HG03159 (cell line): Measurements from ENCODE around the gene TRIM7.
A peak's percentile ranks its signal among the peaks of the same experiment; 100 is the strongest.
"Not testable (repeated sequence)": the region's sequence is repeated elsewhere in the genome, so short reads cannot be mapped to it uniquely, and the experiment has no call there.

Experiments used
- ATAC-seq: cut with Tn5 transposase; IDR thresholded peaks from one replicate; pipeline ENCODE4 v1.9.1; 2021; ENCODE audit warnings: mild to moderate bottlenecking, moderate library complexity; ENCODE audit not compliant: unreplicated experiment

Gene TRIM7

DNA sequence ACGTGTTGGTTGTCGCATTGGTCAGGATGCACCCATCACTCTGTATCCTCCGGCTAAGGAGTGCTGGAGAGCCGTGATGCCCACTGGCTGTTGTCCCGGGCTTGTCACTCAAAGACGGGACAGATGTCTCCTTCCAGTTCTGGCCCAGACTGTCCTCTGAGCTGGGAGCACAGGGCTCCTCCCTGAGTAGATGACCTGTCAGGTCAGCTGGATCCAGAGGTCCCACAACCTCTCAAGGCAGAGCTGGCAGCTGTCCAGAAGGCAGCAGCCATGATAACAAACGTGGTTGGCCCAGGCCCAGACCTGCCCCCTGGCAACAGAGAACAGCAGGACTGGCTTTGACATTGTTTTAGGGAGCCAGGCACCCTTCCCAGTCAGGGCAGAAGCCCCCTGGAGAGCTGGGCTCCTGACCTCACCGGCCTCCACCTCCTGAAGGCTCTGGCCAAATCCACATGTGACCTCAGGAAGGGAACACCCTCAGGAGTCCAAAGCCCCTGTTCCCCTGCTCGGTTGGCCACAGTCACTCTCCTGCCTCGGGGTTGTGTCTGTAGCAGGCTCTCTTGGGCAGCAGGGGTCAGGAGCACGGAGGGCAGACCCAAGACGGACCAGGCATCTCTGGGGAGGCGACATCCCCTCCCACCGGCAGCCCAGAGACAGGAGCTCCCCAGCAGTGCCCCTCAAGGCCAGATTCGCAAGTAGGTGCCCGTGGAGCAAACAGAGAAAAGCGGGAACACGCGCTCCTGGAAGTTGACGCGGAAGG, 10.3 kb downstream of the TRIM7 start:
- ATAC-seq = no peak

- ATAC-seq = no peak
Observed at GRCh38 chr5:181193656-181194055, 11.3 kb downstream of the TRIM7 start.

GRCh38 chr5:181192337-181193046, 12.5 kb downstream of the TRIM7 start:
- ATAC-seq = no peak

GRCh38 chr5:181191526-181192336, 13.3 kb downstream of the TRIM7 start:
- ATAC-seq = peak; percentile 51

GRCh38 chr5:181190711-181191525, 14.1 kb downstream of the TRIM7 start:
- peak; percentile 5 for ATAC-seq

- peak; percentile 2 for ATAC-seq
Observed at GRCh38 chr5:181189962-181190710, 14.9 kb downstream of the TRIM7 start.

GRCh38 chr5:181189363-181189961, 15.5 kb downstream of the TRIM7 start:
- no peak for ATAC-seq

- no peak for ATAC-seq
Observed at GRCh38 chr5:181188700-181189362, 16.2 kb downstream of the TRIM7 start.

DNA sequence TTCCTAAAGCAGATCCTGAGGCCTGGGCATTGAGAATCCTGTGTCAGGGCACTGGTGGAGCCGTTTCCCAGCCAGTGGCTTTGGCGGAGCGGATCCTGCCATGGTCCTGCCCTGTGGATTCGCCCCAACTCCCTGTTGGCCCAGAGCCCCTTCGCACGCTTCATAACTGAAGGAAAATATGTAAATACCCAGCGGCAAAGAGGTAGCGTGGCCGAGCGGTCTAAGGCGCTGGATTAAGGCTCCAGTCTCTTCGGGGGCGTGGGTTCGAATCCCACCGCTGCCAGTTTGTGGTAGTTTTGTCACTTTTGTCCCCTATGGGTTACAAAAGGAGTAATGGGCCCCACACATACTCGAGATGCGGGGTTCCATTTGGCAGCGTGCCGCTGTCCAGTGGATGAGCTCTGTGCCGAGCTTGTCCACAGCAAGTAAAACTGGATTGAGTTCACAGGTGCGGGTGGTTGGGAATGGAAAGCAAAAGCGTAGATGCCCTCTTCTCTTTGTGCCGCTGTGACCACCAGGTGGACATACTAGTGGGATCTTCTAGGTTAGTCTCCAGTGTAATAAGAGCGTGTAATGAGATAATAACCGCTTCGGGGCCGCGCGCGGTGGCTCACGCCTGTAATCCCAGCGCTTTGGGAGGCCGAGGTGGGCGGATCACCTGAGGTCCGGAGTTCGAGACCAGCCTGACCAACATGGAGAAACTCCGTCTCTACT, 17.3 kb downstream of the TRIM7 start:
- no peak for ATAC-seq

DNA sequence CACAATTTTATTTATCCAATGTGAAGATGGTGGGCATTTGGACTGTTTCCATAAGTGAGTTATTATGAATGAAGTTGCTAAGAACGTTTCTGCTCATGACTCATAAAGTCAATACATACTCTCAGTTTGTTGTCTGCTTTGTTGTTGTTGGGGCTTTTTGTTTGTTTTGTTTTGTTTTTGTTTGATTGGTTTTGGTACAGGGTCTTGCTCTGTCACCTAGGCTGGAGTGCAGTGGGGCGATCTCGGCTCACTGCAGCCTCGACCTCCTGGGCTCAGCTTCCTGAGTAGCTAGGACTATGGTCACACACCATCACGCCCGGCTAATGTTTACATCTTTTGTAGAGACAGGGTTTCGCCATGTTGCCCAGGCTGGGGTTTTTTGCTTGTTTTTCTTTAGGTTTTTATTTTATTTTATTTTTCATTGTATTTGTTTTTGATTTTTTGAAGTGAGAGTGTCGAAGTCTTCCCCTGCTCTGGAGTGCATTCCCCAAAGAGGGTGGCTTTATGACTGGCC, 18.0 kb downstream of the TRIM7 start:
- ATAC-seq = no peak

GRCh38 chr5:181186022-181186421, 19.0 kb downstream of the TRIM7 start:
- no peak for ATAC-seq

GRCh38 chr5:181185560-181185959, 19.4 kb downstream of the TRIM7 start:
- no peak for ATAC-seq

- ATAC-seq = no peak
Observed at GRCh38 chr5:181184845-181185216, 20.2 kb downstream of the TRIM7 start.

DNA sequence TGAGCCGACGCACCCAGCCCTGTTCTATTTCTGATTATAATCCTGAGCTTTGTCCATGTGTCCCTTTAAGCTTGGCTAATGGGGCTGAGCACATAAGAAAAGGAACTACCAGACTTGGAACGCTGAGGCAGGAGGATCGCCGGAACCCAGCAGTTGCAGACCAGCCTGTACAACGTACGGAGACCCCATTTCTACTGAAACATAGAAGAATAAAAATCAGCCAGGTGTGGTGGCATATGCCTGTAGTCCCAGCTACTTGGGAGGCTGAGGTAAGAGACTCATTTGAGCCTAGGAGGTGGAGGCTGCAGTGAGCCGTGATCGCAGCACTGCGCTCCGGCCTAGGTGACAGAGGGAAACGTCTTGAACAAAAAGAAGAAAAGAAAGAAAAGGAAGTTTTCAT, 22.3 kb downstream of the TRIM7 start:
- no peak for ATAC-seq

DNA sequence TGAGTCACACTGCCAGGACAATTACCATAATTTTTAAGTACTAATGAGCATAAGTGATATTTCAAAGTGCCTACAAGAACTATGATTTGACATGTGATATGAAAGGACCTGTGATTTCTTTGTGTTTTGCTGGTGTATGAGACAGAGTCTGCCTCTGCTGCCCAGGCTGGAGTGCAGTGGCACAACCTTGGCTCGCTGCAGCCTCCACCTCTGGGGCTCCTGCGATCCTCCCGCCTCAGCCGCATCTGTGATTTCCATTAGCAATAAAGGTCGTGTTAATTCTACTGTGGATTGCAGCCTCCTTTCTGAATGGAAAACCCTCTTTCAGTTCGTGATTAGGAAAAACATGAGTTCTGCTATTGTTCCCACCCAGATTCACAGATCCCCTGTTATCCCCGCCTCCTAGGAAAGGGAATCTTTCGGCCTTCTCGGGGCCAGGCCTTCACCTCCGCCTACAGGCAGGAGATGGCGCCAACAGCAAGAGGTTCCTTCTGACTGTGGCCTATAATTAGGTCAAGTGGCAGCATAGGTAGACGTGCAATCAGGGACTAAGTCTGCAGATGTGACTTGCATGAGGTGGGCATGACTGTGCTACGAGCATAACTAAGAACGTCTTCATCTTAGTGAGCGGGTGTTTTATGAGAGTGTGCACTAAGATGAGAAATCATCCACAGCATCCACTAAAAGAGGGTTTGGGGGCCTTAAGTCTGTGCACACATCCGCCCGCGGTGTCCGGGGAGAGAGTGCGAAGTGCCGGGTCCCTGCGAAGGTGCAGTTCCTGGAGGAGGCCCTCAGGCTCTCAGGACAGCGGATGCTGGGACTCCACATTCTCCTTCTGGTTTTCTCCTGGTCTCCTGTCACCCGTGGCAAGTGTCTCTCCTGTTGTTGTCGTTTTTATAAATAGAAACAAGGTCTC, 23.1 kb downstream of the TRIM7 start:
- ATAC-seq = peak; percentile 50

- ATAC-seq = not testable (repeated sequence)
Observed at GRCh38 chr5:181177559-181177958, 27.4 kb downstream of the TRIM7 start.

GRCh38 chr5:181176254-181176952, 28.6 kb downstream of the TRIM7 start:
- no peak for ATAC-seq
